Measurements from ENCODE around the gene UPB1. TPM values are rescaled to one million over a fixed set of nuclear protein-coding genes. Genes with fewer than 3 reads are reported as not detected.

Gene UPB1
- total and polyA plus RNA-seq, 9 of the 15 experiments (the other 6 are each of a cell fraction or from before 2014, with no cell fraction given), result 0.06 to 0.11 TPM; not detected in 7

DNA sequence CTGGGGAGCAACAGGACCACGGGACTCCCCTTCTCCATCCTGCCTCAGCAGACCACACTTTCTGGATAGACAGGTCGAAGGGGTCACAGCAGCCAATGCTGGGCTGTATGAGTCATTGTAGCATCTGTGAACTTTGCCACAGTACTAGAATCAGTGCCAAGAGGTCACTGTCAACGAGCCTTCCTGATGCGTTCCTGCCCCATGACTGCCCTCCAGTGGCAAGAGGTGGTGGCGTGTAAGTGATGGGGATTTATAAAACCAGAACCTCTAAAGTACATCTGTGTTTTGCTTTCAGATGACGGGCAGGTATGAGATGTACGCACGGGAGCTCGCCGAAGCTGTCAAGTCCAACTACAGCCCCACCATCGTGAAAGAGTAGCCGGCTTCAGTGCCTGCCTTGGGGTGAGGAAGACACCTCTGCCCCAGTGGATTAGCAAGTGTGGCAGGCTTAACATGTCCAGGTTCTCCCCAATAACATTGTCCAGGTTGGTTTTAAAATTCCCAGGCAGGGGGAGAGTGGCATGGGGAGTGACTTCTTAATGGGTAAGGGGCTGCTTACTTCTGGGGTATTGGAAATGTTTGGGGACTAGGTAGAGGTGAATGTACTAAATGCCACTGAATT, 30.4 kb downstream of the UPB1 start:
- no peaks in the 10 kb centered on the region for H3K79me2 ChIP-seq (ENCODE audit: control insufficient read depth, insufficient read depth, low read length)
- peak; percentile 98 for FAIRE-seq
- POLR2A ChIA-PET, result interaction anchor here (0.5 to 1.6 kb wide), 2 partner anchors 11 to 103 kb away, joined by 3 to 5 read pairs; no protein-coding TSS in a partner anchor
- TF ChIP-seq CHD1 (IDR thresholded peaks at IDR 0.05; ENCODE audit: low read length), result no peak
- TF ChIP-seq ZNF717 (CRISPR knock-in tag; IDR thresholded peaks at IDR 0.05), result no peak
- peak; percentile 83 for TF ChIP-seq FOSL1 (tag; conservative IDR thresholded peaks at IDR 0.05)
- TF ChIP-seq, protein P1, sequence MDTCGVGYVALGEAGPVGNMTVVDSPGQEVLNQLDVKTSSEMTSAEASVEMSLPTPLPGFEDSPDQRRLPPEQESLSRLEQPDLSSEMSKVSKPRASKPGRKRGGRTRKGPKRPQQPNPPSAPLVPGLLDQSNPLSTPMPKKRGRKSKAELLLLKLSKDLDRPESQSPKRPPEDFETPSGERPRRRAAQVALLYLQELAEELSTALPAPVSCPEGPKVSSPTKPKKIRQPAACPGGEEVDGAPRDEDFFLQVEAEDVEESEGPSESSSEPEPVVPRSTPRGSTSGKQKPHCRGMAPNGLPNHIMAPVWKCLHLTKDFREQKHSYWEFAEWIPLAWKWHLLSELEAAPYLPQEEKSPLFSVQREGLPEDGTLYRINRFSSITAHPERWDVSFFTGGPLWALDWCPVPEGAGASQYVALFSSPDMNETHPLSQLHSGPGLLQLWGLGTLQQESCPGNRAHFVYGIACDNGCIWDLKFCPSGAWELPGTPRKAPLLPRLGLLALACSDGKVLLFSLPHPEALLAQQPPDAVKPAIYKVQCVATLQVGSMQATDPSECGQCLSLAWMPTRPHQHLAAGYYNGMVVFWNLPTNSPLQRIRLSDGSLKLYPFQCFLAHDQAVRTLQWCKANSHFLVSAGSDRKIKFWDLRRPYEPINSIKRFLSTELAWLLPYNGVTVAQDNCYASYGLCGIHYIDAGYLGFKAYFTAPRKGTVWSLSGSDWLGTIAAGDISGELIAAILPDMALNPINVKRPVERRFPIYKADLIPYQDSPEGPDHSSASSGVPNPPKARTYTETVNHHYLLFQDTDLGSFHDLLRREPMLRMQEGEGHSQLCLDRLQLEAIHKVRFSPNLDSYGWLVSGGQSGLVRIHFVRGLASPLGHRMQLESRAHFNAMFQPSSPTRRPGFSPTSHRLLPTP (IDR thresholded peaks at IDR 0.05; ENCODE audit: borderline replicate concordance, extremely low read depth, insufficient read length), result no peak
- peak; percentile 51 for TF ChIP-seq CREM (IDR thresholded peaks at IDR 0.05; ENCODE audit: low read depth)
- TF ChIP-seq NCOR1 (IDR thresholded peaks at IDR 0.05), result peak; percentile 39; the same call in 1 of the 2 replicates
- TF ChIP-seq ATF1 (CRISPR knock-in tag; IDR thresholded peaks at IDR 0.05), result no peak
- peak; percentile 44; the same call in 1 of the 2 replicates for TF ChIP-seq ATF1 (tag; IDR thresholded peaks at IDR 0.05)
- no peak for TF ChIP-seq E2F3 (CRISPR knock-in tag; IDR thresholded peaks at IDR 0.05)
- TF ChIP-seq JUN (IDR thresholded peaks at IDR 0.05; ENCODE audit: borderline replicate concordance, low read depth, low read length), result peak; percentile 67; the same call in 1 of the 2 replicates
- TF ChIP-seq JUN (CRISPR knock-in tag; IDR thresholded peaks at IDR 0.05; ENCODE audit: borderline replicate concordance), result no peak
- TF ChIP-seq GABPB1 (CRISPR knock-in tag; IDR thresholded peaks at IDR 0.05), result 0 out of 2 replicates have a peak, but pooled peaks have one; percentile 41
- TF ChIP-seq, protein P2, sequence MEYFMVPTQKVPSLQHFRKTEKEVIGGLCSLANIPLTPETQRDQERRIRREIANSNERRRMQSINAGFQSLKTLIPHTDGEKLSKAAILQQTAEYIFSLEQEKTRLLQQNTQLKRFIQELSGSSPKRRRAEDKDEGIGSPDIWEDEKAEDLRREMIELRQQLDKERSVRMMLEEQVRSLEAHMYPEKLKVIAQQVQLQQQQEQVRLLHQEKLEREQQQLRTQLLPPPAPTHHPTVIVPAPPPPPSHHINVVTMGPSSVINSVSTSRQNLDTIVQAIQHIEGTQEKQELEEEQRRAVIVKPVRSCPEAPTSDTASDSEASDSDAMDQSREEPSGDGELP (CRISPR knock-in tag; IDR thresholded peaks at IDR 0.05; ENCODE audit: borderline replicate concordance), result peak; percentile 72; the same call in 1 of the 2 replicates
- no peak for TF ChIP-seq EP400 (IDR thresholded peaks at IDR 0.05)
- TF ChIP-seq RB1 (IDR thresholded peaks at IDR 0.05; ENCODE audit: low read depth), result 0 out of 2 replicates have a peak, but pooled peaks have one; percentile 24
- TF ChIP-seq MEIS2 (IDR thresholded peaks at IDR 0.05; ENCODE audit: partially characterized antibody), result peak; percentile 25
- TF ChIP-seq, protein P3, sequence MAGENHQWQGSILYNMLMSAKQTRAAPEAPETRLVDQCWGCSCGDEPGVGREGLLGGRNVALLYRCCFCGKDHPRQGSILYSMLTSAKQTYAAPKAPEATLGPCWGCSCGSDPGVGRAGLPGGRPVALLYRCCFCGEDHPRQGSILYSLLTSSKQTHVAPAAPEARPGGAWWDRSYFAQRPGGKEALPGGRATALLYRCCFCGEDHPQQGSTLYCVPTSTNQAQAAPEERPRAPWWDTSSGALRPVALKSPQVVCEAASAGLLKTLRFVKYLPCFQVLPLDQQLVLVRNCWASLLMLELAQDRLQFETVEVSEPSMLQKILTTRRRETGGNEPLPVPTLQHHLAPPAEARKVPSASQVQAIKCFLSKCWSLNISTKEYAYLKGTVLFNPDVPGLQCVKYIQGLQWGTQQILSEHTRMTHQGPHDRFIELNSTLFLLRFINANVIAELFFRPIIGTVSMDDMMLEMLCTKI (IDR thresholded peaks at IDR 0.05; ENCODE audit: partially characterized antibody), result no peak
- TF ChIP-seq ZNF143 (CRISPR knock-in tag; IDR thresholded peaks at IDR 0.05), result no peak
- peak; percentile 4 for TF ChIP-seq FOS (IDR thresholded peaks at IDR 0.05; ENCODE audit: extremely low read depth, insufficient read length)

More for the DNA sequence above, 30.4 kb downstream of the UPB1 start:
- Histone ChIP-seq H4K20me1 (replicated peaks; ENCODE audit: control insufficient read depth, insufficient read depth, low read length) (0 out of 2 replicates have a peak, but pooled peaks cover 3% of the 10 kb centered on the region), H3K4me1 (replicated peaks in 1 of 2; ENCODE audit: control insufficient read depth in 2 of 2, insufficient read depth in 2 of 2, low read length in 2 of 2) (no peaks in the 10 kb centered on the region; a peak in 1 of 5 replicates), H3K9me3 (replicated peaks; ENCODE audit: control insufficient read depth, insufficient read depth, low read depth, low read length) (no peaks in the 10 kb centered on the region), H3K27ac (ENCODE audit: extremely low read depth, low read depth, low read length) (no peak overlapping the region), H3K9me1 (ENCODE audit: control insufficient read depth, insufficient read depth, low read length) (no peaks in the 10 kb centered on the region), H3K4me2 (ENCODE audit: insufficient read depth, low read length) (no peak overlapping the region), H2AFZ (ENCODE audit: low read depth, low read length) (no peak overlapping the region), H3K4me3 (no peak overlapping the region), H3K36me3 (ENCODE audit: control insufficient read depth, insufficient read depth, low read length) (no peaks in the 10 kb centered on the region), H3K27me3 (ENCODE audit: control insufficient read depth in 2 of 2, insufficient read depth in 2 of 2, low read length in 2 of 2) (no peaks in the 10 kb centered on the region; a peak in 2 of 5 replicates), H3K9ac (ENCODE audit: insufficient read depth in 1 of 2, low read depth in 2 of 2, low read length in 2 of 2) (no peak overlapping the region)
- intact Hi-C loops (cut with micrococcal nuclease), result loop anchor here (10.0 kb wide), 2 partner anchors 201 to 341 kb away; partner anchors contain the start of gene SUSD2
- in situ Hi-C loops (cut with MboI), result no loop called here
- DNase-seq (ENCODE audit: extremely low read depth in 1 of 4, low spot score in 3 of 4), result peak; percentile 77 to 82 (median 80)
- CTCF ChIA-PET (ENCODE audit: low intra/inter-chr PET ratio), result interaction anchor here (1.1 to 1.6 kb wide), 3 partner anchors 101 to 201 kb away, joined by 6 to 8 read pairs (median 7); no protein-coding TSS in a partner anchor
- ATAC-seq, result peak; percentile 96
- BruUV-seq (replicated peaks), result no TSS peak
- WGBS (ENCODE audit: insufficient coverage, low coverage, missing lambda C conversion rate), result 2% methylated on average over 9 of the region's 12 CpGs

Measured in K562 (cell line).